AG09319 (cell line): Measurements from ENCODE around the gene TAT.
"Not testable (repeated sequence)": the region's sequence is repeated elsewhere in the genome, so short reads cannot be mapped to it uniquely, and the experiment has no call there.

Experiments used
- DNase-seq: peaks from one replicate; pipeline ENCODE4 v3.0.0-alpha.2; 2010; ENCODE audit warnings: low read depth; ENCODE audit errors: extremely low read depth
- TF ChIP-seq, protein P1 (sequence below): IDR thresholded peaks from 2 replicates; pipeline ENCODE4 v1.5.1; 2011; ENCODE audit warnings: low read depth, mild to moderate bottlenecking, inconsistent platforms, low read length, moderate library complexity

The TAT gene

DNA sequence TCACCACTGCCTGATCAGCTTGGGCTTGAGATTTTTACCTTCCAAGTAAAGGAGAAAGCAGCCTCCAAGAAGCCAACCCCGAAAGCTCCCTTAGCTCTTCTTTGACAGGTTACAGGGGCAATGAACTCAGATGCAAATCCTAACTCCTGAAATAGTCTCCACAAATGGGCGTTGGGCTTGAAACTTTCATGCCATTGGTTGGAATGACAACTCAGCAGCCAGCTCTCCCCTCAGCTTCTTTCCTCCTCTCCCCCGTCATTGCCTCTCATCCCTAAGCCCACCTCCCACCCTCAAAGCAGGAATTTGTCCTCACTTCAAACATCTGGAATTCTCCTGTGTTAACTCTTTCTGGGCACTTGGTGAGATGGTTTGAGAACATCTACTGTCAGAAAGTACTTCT, at the start of gene TAT:
TSS of gene TAT (minus strand) at position 122 of the 400 bp plus-strand sequence. CDS start 677 bp downstream, outside the sequence.
- TF ChIP-seq, protein P1, sequence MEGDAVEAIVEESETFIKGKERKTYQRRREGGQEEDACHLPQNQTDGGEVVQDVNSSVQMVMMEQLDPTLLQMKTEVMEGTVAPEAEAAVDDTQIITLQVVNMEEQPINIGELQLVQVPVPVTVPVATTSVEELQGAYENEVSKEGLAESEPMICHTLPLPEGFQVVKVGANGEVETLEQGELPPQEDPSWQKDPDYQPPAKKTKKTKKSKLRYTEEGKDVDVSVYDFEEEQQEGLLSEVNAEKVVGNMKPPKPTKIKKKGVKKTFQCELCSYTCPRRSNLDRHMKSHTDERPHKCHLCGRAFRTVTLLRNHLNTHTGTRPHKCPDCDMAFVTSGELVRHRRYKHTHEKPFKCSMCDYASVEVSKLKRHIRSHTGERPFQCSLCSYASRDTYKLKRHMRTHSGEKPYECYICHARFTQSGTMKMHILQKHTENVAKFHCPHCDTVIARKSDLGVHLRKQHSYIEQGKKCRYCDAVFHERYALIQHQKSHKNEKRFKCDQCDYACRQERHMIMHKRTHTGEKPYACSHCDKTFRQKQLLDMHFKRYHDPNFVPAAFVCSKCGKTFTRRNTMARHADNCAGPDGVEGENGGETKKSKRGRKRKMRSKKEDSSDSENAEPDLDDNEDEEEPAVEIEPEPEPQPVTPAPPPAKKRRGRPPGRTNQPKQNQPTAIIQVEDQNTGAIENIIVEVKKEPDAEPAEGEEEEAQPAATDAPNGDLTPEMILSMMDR: no peak
- DNase-seq: no peak

DNA sequence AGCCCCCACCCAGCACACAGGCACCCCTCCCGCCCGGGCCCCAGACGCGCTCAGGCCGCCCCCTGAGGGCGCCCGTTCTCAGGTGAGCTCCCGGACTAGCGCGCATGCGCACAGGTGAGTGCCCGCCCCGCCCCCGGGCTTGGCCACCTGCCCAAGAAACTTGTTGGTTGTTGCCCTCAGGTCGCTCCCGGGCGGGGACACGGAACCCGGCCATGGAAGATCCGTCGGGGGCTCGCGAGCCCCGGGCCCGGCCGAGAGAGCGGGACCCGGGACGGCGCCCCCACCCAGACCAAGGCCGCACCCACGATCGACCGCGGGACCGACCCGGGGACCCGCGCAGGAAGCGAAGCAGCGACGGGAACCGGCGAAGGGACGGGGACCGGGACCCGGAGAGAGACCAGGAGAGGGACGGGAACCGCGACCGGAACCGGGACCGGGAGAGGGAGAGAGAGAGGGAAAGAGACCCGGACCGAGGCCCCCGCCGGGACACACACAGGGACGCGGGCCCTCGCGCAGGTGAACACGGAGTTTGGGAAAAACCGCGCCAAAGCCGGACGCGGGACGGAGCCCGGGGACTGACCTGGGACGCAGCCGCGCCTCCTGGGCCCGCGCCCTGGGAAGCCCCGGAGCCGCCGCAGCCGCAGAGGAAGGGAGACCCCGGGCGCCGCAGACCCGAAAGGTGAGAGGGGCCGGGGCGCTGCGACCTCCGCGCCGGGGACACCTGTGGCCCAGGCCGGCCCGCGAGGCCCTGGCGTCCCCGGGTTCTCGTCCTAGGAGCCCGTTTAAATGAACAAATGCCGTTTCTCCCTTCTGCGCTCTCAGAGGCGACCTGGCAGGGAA, 49.3 kb upstream of the TAT start, which contains the start of gene MARVELD3:
TSS of gene MARVELD3 (plus strand) at position 167 of the 840 bp plus-strand sequence. CDS start at position 213, 46 bp downstream.
- DNase-seq: no peak
- TF ChIP-seq, protein P1: no peak

DNA sequence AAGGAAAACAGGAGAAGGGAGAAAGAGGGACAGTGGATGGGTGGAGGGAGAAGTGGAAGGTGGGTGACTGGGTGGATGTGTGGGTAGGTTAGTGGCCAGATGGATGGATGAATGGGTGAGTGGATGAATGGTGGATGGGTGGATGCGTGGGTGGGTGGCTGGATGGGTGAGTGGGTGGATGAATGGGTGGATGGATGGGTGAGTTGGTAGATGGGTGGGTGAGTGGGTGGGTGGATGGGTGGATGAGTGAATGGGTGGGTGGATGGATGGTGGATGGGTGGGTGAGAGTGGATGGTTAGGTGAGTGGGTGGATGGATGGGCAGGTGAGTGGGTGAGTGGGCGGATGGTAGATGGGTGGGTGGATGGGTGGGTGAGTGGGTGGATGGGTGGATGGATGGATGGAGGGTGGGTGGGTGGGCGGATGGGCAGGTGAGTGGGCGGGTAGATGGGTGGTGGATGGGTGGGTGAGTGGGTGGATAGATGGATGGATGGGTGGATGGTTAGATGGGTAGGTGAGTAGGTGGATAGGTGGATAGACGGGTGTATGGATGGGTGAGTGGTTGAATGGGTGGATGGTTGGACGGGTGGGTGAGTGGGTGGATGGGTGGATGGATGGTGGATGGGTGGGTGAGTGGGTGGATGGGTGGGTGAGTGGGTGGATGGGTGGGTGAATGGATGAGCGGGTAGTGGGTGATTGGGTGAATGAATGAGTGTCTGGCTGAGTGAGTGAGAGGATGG, 48.4 kb upstream of the TAT start:
- TF ChIP-seq, protein P1: no peak
- no peak for DNase-seq

DNA sequence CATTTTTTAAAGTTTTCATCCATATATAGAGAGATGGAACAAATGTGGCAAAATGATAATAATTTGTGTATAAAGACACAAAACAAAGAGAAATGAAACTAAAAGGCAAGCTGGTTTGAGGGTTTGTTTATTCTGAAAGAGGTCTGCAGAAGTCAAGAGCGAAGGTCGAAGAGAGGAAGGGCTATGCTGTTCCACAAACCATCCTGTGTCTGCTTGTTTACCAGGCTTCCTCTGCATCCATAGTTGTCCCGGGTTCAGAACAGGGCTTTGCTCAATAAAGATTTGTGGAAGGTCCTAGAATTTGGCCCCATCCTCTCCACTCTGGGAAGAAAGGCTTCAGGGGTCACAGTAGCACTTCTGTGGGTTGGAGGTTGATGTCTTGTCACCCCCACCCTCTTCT, 46.7 kb upstream of the TAT start:
- TF ChIP-seq, protein P1: no peak
- DNase-seq: no peak

DNA sequence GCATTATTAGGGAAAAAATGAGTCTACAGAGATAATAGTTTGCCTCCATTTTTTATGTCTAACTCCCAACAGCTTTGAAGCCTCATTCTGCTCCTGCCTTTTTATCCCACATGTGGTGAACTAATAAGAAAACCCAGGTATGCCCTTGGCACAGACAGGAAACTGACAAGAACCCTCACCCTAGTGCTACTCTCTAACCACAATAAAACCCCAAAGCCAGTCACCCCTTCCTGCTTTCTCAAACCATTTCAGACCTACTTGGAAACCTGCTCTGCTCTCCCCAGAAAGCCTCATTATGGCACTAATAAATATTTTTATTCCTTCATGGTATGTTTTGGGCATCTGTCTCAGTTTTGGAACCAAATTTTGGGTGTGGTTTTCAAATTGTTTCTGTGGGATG, 45.2 kb upstream of the TAT start:
- DNase-seq: no peak
- TF ChIP-seq, protein P1: no peak

DNA sequence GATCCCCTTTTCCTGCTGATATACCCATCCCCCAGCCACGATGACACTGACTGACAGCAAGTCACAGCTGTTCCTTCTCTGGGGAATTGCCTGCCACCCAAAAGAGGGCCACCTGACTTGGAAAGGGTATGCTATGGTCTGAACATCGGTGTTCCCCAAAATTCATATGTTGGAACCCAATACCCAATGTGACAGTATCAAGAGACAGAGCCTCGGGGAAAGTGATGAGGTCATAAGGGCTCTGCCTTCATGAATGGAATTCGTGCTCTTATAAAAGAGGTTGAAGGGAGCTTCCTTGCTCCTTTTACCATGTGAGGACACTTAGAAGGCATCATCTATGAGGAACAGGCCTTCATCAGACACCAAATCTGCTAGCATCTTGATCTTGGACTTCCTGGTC, 41.5 kb upstream of the TAT start:
- no peak for DNase-seq
- TF ChIP-seq, protein P1: no peak

DNA sequence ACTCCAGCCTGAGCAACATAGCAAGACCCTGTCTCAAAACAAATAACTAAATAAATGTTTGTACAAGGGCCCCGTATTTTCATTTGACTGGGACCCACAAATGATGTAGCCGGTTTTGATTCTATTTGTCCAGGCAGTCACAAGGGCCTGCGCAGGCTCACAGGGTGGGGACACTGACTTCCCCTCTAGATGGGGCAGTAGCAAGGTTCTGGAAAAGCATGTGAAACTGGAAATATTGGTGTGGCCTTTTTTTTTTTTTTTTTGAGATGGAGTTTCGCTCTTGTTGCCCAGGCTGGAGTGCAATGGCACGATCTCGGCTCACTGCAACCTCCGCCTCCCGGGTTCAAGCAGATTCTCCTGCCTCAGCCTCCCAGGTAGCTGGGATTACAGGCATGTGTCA, 38.1 kb upstream of the TAT start:
- DNase-seq: not testable (repeated sequence)
